ENCODE data around the gene ARL10.

DNA sequence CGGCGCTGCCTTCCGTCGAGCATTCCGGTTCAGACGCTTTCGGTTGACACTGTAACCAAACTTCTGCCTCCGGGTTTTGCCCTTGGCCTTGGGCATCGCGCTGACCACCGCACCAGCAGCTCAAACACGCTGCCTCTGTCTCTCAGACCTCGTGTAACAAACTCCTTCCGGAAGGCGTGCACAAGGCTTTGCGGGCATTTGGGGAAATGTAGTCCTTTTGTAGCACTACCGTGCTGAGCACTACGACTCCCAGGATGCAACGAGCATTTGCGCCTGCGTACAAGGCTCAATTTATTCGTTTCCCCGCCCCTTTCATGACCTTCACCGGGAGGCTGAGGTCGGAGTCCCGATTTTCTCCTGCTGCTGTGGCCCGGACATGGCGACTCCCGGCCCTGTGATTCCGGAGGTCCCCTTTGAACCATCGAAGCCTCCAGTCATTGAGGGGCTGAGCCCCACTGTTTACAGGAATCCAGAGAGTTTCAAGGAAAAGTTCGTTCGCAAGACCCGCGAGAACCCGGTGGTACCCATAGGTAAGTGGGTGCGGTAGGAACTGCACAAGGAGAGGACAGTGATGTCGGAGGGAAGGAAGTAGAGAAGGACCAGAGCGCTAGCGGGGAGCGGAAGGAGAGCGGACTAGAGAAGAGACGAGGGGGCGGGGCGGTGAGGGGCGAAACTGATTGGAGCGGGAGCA is 23.3 kb downstream of the ARL10 start, which contains the start of the genes HIGD2A and NOP16:
- TF ChIP-seq, protein P1, sequence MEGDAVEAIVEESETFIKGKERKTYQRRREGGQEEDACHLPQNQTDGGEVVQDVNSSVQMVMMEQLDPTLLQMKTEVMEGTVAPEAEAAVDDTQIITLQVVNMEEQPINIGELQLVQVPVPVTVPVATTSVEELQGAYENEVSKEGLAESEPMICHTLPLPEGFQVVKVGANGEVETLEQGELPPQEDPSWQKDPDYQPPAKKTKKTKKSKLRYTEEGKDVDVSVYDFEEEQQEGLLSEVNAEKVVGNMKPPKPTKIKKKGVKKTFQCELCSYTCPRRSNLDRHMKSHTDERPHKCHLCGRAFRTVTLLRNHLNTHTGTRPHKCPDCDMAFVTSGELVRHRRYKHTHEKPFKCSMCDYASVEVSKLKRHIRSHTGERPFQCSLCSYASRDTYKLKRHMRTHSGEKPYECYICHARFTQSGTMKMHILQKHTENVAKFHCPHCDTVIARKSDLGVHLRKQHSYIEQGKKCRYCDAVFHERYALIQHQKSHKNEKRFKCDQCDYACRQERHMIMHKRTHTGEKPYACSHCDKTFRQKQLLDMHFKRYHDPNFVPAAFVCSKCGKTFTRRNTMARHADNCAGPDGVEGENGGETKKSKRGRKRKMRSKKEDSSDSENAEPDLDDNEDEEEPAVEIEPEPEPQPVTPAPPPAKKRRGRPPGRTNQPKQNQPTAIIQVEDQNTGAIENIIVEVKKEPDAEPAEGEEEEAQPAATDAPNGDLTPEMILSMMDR (IDR thresholded peaks at IDR 0.05; ENCODE audit: low read depth, low read length, poor library complexity, severe bottlenecking): no peak
- TF ChIP-seq EZH2phosphoT487 (IDR thresholded peaks at IDR 0.05; ENCODE audit: borderline replicate concordance, low read length): no peak

Data from DOHH2 (cell line).